GM18498 (cell line): ENCODE results near the gene FUBP3.
A peak's percentile ranks its signal among the peaks of the same experiment; 100 is the strongest.
"Not testable (repeated sequence)": the region's sequence is repeated elsewhere in the genome, so short reads cannot be mapped to it uniquely, and the experiment has no call there.

Experiments used
- ATAC-seq: cut with Tn5 transposase; IDR thresholded peaks from one replicate; pipeline ENCODE4 v1.9.1; 2021; ENCODE audit warnings: mild to moderate bottlenecking, moderate library complexity; ENCODE audit not compliant: unreplicated experiment

FUBP3 gene

DNA sequence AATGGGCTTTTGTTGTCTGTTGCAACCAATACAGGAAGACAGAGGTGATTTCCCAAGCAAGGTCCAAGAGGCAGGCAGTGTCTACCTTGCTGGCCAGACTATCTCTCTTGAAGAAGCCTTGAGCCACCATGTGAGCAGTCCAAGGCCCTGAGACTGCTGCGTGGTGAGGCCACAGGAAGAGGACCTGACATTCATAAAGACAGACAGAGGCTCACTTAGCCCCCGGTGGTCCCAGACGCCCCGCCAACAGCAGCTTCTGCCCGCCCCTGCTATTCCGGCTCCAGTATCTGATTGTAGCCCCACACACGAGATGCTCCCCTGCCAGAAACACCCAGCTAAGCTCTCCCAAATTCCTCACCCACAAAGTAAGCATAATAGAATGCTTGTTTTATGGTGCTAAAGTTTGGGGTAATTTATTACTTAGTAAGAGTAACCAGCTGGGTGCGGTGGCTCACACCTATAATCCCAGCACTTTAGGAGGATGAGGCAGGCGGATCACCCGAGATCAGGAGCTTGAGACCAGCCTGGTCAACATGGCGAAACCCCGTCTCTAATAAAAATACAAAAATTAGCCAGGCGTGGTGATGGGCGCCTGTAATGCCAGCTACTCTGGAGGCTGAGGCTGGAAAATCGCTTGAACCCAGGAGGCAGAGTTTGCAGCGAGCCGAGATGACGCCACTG lies 22.8 kb upstream of the FUBP3 start:
- no peak for ATAC-seq

DNA sequence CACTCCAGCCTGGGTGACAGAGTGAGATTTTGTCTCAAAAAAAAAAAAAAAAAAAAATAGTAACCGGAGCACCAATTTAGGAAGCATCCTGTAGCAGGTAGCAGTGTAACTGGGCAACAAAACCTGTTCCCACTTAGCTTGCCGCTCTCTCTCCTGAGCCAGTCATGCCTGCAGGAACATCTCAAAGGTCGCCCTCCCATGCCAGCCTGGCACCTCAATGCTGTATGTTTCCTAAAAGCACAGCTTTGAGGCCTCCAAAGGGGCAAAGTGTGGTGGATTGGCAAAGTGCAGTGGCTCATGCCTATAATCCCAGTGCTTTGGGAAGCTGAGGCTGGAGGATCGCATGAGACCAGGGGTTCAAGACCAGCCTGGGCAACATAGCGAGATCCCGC lies 22.3 kb upstream of the FUBP3 start:
- no peak for ATAC-seq

DNA sequence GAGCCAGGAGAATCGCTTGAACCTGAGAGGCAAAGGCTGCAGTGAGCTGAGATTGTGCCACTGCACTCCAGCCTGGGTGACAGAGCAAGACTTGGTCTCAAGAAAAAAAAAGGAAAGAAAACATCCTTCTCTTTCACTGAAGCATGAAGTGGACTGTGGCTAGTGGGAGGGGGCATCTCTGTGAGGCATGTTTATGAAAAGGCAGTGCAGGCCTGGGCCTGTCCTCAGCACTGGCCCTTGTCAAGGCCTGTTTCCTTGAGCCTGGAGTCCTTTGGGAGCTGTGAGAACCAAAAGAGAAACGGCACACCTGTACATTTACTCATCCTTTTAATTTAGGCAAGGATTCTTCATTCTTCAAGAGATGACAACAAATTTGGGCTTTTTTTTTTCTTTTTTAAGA lies 18.3 kb upstream of the FUBP3 start:
- no peak for ATAC-seq

DNA sequence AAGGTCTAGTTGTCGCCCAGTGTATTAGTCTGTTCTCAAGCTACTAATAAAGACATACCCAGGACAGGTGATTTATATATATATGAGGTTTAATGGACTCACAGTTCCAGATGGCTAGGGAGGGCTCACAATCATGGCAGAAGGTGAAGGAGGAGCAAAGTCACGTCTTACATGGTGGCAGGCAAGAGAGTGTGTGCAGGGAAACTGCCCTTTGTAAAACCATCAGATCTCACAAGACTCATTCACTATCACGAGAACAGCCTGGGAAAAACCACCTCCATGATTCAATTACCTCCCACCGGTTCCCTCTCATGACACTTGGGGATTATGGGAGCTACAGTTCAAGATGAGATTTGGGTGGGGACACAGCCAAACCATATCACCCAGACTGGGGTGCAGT lies 16.9 kb upstream of the FUBP3 start:
- not testable (repeated sequence) for ATAC-seq

DNA sequence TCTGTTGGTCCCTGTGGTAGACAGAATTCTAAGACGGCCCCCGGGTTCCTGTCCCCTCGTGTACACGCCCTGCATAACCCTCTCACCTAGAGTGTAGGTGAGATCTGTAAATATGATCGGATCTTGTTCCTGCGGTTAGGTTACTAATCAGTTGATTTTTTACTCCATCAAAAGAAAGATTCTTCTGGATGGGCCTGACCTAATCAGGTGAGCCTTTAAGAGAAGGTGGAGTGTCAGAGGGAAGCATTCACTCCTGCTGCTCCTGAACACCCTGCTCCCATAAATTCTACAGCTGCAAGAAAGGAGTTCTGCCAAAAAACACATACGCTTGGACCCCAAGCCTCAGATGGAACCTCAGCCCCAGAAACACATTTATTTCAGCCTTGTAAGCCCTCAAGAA lies 15.6 kb upstream of the FUBP3 start:
- ATAC-seq: no peak

DNA sequence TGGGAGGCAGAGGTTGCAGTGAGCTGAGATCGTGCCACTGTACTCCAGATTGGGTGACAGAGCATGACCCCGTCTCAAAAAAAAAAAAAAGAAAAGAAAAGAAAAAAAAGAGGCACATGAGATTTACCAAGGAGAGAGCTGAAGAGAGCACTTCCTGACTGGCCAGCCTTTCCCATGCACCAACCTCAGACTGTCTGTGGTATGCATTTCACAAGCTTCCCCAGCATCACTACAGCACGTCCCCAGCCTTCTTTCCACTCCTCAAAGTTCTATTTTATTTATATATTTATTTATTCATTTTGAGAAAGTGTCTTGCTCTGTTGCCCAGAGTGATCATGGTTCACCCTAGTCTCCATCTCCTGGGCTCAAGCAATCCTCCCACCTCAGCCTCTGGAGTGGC lies 13.6 kb upstream of the FUBP3 start:
- no peak for ATAC-seq

DNA sequence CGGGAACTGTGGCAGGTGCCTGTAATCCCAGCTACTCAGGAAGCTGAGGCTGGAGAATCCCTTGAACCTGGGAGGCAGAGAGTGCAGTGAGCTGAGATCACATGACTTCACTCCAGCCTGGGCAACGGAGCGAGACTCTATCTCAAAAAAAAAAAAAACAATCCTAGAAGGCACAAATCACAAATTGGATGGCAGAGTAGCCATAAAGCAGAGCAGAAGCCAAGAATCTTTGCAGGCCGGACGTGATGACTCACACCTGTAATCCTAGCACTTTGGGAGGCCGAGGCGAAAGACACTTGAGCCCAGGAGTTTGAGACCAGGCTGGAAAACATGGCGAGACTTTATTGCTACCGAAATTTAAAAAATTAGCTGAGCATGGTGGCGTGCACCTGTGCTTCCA lies 9.2 kb upstream of the FUBP3 start:
- no peak for ATAC-seq

DNA sequence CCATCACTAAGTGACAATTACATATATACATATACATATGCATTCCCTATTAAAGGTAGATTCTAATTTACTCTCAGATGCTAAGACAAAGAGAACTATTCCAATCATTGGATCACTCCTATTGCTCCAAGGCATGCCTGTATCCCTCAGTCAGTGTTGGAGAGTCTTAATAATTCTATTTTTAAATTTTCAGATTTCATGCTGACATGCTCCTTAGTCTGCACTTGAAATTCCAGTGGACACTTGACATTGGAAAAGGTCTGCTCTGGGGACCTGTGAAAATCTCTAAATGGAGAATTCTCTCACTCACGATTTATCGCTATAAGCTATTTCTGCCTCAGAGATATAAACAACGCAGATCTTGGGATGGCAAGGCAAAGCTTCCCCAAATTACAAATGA lies 3.9 kb upstream of the FUBP3 start:
- no peak for ATAC-seq

DNA sequence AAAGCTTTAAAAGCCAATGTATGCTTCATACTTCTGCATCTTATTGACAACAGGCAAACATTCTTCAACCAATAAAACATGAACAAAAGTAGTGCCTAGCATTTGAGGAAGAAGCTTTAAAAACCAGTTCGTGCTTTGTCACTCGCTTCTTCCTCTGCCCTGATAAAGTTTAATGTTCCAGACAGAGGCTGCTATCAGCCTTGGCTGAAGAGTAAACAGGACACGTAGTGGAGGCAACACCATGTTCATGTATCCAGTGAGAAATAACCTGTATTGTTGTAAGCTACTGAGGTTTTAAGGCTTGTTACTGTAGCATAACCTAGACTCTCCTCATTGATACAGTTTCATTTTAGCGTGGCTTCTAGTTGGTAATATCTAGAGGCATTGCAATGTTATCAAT lies 3.2 kb upstream of the FUBP3 start:
- ATAC-seq: no peak

DNA sequence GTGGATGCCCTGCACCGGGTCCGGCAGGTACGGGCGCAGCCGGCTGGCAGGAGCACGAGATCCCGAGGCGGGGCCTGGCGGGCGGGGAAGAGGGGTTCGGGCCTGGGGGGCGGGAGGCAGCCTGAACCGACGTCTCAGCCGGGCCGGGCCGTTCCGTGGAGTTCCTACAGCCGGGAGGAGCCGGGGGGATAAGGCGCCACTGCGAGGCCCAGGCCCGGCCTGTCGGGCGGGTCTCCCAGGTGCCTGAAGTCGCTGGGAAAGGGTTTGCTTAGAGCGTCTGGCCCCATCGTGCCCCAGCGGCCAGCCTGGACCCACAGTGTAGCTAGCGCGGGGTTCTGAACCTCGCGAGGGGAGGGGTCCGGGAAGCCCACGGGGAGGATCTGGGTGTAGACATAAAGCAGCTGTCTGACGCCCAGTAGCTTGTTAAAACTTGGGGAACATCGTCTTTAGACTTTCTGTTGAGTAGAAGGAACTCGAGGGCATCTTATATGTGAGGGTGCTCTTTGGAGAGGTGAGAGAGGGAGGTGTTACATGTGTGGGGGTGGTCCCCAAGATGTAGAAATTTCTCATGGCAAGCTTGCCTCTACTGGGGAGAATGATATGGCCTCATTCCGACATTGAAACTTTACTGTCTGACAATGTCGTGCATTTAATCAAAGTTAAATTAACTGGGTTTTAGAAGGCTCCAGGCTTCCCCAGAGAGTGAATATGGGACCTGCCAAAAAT lies 524 bp downstream of the FUBP3 start:
- ATAC-seq: peak; percentile 36

DNA sequence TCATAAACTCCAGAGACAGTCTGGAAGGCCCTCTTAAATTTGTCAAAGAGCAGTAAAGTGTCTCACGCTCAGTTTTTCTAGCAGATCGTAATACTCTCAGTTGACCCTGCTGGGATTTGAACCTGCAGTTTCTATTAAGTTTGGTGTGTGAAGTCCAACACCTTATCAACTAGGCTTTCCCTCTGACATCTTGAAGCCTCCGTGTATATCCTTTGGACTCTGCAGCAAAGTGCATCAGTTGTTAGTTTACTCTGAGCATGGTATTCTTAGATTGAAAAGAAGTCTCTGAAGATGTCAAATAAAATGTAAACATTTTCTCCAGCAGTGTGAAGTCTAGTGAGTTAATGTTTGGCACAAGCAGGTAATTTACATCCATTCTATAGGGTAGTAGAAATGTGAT lies 2.4 kb downstream of the FUBP3 start:
- no peak for ATAC-seq

DNA sequence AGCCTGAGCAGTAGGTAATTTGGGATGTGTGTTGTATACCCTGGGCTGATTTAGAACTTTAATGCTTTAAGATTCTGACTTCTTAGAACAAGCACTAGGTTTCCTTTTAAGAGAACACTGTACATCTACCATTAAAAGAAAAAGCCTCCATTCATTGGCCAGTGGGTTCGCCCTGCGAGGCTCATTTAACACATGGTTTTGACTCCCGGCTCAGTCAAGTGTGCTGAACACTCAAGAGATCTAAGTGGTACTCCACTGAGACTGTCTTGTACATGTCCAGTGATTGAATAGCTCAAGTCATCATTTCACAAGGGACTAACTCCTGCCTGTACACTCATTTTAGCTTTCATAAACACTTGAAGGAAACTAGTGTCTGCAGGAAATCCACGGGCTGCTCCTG lies 3.9 kb downstream of the FUBP3 start:
- no peak for ATAC-seq

DNA sequence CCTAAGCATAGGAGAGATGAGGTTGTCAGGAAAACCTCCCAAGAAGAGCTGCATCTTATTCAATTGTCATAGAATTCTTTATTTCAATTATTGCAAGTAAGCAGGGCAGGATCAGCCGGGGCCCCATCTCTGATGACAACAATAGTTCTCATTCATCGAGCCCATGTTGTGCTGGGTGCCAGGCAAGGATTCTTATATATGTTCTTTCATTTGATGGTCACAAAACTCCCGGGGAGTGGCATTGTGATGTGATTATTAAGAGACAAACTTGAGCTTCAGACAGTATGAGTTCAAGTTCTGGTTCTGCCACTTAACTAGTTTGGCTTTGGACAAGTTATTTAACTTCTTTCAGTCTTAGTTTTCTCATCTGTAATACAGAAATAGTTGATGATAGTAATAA lies 8.5 kb downstream of the FUBP3 start:
- no peak for ATAC-seq

DNA sequence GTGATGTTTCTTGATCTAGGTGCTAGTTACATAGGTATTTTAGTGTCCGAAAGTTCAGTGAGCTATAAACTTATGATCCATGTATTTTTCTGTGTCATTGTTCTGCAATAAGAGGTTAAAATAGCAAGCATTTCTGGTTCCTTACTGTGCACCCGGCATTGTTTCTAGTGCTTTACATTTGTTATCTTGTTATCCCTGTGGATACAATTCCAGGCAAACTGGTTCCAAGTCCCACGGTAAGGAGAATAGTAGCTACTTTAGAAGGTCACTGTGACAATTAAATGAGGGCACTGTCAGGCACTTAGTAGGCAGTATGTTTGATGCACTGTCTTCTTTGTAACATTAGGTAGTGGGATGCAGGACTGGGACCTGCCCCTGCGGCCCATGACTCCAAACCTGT lies 9.0 kb downstream of the FUBP3 start:
- ATAC-seq: no peak

DNA sequence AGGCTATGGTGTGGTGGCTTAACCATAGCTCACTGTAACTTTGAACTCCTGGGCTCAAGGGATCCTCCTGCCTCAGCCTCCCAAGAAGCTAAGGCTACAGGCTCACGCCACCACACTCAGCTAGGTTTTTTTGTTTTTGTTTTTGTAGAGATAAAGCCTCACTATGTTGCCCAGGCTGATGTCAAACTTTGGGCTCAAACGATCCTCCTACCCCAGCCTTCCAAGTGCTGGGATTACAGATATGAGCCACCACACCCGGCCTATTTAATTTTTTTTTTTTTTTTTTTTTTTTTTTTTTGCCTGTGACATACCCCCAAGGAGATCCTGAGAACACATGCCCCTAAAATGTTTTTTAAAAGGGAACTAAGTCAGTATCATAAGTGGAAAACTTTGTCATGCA lies 10.4 kb downstream of the FUBP3 start:
- no peak for ATAC-seq

DNA sequence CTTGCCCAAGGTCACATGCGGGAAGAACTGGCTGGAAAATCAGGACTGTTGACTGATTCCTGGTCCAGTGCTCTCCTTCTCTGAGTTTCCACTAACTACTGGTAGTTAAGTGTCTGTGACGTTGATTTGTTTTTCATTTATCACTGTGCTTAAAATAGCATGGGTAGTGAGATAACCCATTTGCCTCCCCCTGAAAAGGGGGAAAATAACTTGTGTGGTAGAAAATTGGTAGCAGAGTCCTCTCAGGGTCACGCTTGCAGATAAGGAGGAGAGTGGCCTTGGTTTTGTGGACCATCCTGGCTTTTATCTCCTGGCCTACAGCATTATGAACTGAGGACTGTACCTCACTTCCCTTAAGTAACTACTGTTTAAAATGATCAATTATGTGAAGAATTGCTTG lies 10.9 kb downstream of the FUBP3 start:
- no peak for ATAC-seq

DNA sequence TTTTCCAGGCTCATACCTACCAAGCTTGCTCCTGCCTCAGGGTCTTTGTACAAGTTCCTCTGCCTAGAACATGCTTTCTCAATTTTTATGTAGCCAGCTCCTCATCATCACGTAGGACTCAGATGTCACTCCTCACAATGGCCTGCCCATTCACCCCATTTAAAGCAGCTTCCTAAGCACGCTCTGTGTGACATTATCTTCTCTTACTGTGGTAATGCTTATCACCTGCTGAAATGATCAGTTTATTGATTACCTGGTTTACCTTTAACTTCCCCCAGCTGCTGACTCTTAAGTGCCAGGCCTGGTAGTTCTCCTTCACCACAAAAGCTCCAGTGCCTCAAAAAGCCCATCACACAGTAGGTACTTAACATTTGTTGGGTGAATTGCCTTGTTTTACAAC lies 13.6 kb downstream of the FUBP3 start:
- no peak for ATAC-seq

DNA sequence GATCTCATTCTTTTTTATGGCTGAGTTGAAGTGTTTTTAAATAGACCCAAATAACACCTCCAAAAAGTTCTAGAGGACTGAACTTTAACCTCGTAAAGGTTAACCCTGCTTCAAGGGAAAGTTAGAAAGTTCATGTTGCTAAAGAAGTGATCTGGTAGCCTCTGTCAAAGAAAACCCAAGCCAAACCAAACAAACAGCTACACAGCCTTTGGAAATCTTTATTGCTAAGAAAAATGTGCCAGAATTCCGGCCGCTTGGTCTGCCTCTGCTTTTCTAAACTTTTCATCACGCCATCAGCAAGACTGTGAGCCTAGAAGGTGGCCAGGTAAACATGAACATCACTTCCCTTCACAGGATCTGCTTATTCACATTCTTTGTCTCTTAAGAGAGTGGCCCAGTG lies 17.9 kb downstream of the FUBP3 start:
- no peak for ATAC-seq

DNA sequence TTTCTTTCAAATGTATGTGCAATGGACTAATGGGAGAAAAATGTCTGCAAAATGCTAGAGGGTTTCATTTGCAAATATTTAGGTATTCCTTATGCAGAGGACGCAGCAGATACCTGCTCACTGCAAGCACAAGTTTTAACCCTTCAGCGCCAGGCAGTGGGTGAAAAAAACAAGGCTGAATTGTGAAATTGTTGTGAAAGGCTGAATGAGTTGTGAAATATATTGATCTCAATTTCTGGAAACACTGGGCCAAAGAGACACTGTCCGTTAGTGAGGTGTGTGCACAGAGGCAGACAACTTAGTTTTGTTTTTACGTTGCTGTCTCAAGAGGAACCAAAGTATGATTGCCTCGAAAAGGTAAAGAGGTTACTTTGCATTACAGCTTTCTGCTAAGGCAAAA lies 18.8 kb downstream of the FUBP3 start:
- no peak for ATAC-seq

DNA sequence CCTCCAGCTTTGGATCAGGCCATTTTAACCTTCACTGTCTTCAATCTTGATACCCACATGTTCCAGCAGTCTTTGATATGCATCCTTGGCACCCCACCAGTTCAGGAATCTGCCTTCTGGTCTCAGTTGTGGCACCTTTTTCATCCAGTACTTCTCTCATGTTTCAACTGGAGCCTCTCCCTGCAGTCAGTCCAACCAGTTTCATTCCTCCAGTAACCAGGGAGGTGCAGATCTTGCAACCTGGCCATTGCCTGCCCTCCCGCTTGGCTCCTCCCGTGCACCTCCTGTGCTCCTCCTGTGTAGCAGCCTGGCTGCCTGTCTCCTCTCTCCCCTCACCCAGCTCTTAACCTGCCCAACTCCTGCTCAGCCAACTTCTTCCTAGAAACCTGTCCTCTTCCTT lies 20.2 kb downstream of the FUBP3 start:
- no peak for ATAC-seq

DNA sequence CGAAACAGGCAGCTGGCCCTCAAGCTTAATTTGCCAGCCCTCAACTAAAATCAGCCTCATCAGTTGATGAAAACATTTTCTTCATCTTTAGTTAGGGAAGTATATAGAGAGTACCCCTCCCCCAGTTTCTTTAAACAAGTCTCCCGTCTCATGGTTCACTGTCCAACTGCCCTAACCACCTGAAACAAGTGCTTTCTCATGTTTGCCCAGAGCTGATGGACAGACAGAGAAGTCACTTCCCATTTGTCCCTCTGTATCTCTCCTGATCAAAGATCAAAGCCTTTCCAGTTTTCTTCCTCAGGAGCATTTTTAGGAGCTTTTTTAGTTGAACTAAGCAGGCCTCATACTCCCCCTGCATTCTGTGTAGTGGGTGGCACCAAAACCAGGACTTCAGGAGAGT lies 21.7 kb downstream of the FUBP3 start:
- no peak for ATAC-seq

DNA sequence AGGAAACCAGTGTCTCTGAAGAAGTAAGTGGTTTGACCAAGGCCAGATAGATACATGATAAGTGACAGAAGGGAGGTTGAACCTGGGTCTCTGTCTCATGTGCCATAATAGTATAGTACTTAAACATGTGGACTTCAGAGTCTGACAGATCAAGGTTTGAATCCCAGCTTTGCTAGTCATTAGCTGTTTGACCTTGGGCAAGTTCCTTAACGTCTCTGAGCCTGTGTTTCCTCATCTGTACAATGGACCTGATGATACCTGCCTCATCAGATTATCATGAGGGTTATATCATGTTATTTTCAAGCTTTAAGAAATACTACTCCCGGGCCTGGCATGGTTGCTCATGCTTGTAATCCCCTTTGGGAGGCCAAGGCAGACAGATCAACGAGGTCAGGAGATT lies 24.9 kb downstream of the FUBP3 start:
- ATAC-seq: no peak
